Skeletal muscle cell (primary cell): ENCODE measurements around the gene RIT2.

Experiments used
- DNase-seq: peaks from one replicate; pipeline ENCODE4 v3.0.0-alpha.2; 2010; ENCODE audit warnings: low read depth
- H3K4me3 ChIP-seq: 2 replicates; pipeline ENCODE4 v1.5.1; 2011; ENCODE audit warnings: low read depth, mild to moderate bottlenecking, control low read depth, low read length, moderate library complexity

Gene RIT2

DNA sequence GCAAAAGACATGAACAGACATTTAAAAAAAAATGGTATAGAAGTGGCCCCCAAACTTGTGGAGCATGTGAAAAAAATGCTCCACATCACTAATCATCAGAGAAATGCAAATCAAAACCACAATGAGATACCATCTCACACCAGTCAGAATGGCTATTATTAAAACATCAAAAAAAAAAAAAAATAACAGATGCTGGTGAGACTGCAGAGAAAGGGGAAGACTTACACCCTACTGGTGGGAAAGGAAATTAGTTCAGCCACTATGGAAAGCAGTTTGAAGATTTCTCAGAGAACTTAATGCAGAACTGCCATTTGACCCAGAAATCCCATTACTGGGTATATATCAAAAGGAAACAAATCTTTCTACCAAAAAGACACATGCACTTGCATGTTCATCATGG, 164.8 kb downstream of the RIT2 start:
- no peak overlapping the region for H3K4me3 ChIP-seq
- no peak for DNase-seq

DNA sequence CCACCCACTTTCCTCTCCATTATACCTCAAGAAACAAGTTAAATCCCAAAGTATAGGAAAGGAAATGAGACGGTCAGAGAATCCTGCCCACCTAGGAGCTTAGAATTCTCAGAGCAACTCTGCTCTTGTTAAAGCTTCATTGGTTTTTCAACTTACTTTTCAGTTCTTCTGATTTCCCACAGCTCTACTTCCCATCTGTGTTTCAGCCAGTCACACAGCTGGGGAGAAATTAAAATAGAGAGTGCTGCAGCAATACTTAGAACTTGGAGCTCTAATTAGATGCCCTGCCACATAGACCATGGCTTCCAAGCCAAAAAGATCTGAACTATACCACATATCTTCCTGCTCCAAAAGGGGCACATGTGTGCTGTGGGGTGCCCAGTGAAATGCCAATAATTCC, 166.7 kb downstream of the RIT2 start:
- DNase-seq, result no peak
- no peak overlapping the region for H3K4me3 ChIP-seq

DNA sequence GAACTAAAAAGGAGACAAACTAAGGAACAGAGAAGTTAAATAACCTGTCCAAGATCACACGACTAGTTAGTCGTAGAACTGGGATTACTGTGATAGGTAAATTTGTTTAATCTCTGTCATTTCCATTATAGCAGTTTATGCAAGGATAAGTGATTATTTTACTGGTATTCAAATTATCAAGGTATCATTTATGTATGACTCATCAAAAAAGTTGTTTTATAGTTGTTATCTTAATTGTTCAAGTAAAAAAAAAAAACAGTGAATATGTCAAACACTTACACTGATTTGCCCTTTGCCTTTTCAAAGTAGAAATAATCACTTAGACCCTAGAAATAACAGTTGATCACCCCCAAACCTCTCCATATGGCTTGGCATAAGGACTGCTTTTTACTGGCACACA, 173.6 kb downstream of the RIT2 start:
- no peak overlapping the region for H3K4me3 ChIP-seq

DNA sequence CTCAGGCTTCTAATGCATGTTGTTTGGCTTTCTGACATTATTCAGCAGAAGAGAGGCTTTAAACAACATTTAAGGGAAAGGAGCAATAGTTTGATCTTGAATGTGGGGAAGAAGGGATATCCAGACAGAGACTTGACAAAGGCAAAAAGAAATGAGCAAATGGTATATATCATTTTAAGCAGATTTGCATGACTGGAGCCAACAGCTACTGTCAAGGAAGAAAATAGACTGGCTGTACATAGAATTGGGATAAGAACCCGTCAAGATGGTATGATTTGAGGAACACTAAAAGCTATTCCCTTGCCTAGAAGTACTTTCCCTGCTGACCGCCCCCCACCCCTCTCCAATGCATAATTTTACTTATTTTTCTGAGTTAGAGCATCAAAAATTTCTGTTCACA, 174.5 kb downstream of the RIT2 start:
- H3K4me3 ChIP-seq, result no peak overlapping the region
- no peak for DNase-seq

More for the DNA sequence above, 173.6 kb downstream of the RIT2 start:
- no peak for DNase-seq

DNA sequence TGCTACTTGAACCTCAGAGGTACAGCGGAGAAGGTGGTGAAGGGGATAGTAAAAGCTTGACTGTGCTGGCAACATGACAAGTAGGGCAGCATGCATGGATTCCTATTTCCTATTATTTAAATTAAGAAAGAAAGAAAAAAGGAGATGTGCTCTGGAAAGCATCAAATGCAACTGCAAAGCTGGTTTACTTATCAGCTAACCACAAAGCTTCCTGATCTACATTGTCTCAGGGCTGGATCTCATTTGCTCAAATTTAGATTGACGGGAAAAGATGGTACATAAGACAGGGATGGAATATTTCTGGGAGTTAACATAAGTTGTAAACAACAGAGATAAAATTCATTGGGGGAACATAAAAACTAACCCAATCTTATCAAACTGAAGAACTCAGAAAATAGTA, 178.0 kb downstream of the RIT2 start:
- H3K4me3 ChIP-seq, result no peak overlapping the region
- DNase-seq, result no peak

DNA sequence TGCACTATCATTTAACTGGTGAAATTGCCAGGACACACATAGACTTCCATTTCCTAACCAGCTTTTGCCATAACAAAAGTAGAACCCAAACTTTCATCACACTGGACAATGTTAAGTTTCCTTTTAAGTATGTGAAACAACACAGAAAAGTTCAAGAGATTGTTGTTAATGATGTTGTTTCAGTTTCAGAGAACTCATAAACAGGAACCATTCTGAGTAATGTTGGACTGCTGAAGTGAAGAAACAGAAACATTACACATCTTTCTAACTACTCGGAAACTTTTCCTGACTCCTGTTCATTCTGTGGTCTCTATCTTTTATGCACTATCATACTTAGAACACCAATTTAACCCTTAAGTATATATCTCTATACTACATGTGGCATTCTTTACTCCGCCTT, 179.2 kb downstream of the RIT2 start:
- H3K4me3 ChIP-seq, result no peak overlapping the region
- no peak for DNase-seq

DNA sequence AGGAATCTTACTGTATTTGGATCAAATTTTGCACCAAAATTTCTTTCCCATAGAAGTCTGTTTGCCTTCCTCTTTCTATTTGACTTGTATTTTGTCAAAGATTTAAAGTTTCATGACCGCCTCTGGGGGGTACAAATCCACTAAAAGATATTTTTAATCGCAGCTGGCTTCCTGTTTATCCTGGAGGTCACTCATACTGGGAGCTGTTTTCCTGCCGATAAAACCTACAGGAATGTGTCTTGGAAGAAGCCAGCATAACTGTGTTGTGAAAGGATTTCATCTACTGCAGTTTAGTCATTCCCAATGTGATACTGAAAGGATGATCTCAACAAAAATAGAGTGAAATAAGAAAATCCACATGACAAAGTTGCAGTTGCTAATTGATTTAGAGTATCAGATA, 184.0 kb downstream of the RIT2 start:
- peak; percentile 79 for DNase-seq
- H3K4me3 ChIP-seq, result no peak overlapping the region

DNA sequence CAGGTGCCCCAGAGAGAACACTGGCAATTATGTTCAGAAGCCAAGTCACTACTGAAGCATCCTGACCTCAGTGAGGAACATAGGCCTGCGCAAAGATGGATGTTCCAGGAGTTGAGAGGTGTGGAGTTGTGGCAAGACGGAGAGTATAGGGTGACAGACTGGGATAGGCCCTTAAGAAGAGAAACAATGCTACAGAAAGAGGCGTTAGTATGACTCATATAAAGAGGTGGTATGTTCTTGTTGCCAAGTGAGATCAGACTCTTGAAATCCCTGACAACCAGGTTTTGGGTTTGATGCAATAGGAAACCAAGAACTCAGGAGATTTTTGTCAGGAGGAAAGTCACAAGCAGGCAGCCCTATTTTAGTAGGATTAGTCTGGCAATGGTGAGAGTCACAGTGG, 185.6 kb downstream of the RIT2 start:
- DNase-seq, result peak; percentile 56
- H3K4me3 ChIP-seq, result no peak overlapping the region

DNA sequence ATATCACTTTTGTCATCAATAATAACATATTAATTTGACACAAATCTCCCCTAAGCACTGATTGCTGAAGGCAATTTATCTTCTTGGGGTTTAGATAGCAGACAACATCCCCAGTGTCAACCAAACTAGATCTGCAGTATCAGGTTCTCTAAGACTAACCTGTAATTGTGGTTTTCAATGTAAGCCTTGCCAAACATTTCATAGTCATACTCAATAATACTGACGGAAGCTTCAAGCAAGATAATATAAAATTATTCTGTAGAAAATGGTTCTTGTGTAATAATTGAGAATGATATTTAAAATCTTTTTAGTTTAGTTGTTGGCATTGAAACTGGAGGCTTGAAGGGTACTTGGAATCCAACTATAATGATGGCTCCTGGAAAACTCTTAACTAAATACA, 186.3 kb downstream of the RIT2 start:
- no peak overlapping the region for H3K4me3 ChIP-seq
- DNase-seq, result no peak

DNA sequence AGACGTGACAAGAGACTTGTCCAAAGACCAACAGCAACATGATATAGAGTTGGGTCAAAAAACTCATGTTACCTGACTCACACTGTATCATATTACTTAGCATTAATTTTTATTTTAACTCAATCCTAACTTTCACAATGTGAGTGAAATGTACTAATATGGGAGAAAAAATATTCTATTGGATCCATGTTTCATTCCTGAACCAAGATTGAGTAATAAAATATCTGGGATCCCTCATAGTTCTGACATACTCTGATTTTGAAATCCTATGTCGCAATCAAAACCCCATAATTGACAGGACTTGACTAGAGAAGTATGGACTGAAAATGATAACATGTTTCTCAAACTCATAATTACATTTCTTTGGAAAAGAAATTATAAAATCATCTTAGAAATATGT, 190.4 kb downstream of the RIT2 start:
- H3K4me3 ChIP-seq, result no peak overlapping the region
- DNase-seq, result peak; percentile 44

DNA sequence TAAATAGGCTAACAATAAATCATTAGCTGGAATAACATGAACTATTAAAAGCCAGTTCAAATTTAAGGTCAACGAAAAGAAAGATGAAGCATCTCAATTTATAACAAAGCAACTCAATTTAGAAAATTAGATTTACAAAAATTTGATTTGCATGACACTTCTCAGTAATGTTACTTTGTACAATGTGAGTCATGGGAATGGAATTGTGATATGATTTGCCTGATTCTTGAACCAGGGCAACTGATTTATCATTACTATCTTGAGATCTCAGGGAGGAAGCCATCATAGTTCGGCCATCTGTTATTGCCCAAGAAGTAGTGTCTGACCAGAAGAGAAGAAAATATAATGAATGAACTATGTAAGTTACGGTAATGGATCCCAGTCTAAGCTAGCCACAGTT, 193.1 kb downstream of the RIT2 start:
- no peak overlapping the region for H3K4me3 ChIP-seq
- DNase-seq, result no peak

DNA sequence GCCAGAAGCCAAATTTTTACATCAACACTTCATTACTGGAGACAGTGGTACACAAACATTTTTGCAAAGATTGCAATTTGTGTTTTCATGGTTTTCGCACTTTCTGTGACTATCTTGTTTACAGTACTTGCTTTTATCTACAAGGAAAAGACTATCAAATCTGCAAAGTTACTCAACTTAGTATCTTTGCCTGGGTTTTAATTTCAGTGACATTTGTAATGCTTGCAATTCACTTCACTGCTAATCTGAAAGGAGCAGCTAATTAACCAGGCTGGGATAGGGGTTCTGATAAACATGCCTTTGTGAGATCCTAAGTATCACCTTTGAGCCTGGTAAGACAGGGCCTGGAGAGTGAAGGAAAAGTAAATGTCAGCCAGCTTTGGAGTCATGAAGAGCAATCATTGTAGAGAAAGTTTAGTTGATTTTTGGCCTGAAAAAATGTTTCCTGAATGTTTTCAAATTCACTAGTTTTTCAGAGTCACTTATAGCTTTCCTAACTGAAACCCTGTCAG, 194.2 kb downstream of the RIT2 start:
- H3K4me3 ChIP-seq, result no peak overlapping the region

DNA sequence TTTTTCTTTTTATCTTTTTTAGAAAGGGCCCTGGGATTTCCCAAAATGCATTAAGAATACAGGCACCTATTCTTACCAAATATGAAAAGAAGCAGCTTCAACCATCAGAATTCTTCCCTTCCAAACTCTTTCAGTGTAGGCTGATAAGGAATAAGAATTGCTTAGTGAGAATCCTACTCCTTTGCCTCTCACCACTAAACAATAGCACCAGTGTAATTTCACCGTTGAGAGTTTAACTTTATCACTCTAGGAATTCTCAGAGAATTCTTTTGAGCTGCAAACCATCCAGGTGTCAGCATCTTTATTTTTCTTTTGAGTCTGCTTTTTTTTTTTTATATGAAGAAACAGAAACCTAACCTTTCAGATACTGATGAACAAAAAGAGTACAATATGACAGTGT, 194.9 kb downstream of the RIT2 start:
- DNase-seq, result no peak
- H3K4me3 ChIP-seq, result no peak overlapping the region

More for the DNA sequence above, 194.2 kb downstream of the RIT2 start:
- DNase-seq, result no peak

DNA sequence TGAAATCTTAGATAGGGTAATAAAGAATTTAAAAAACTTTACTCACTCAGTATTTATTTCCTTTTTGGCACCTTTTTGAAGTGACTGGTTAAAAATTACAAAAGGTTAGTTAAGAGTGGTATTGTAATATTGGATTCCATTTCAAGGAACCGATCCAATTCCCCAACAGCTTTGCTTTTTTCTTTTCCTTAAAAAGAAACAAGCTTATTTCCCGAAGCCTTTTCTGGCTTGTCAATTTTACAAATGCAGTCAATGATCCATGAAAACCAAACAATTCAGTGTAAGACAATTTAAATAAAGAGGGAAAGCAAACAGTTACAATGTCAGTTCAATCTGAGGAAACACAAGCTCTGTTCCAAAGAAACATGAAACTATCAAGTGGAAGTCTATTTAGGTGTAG, 200.2 kb downstream of the RIT2 start:
- H3K4me3 ChIP-seq, result no peak overlapping the region
- DNase-seq, result no peak

DNA sequence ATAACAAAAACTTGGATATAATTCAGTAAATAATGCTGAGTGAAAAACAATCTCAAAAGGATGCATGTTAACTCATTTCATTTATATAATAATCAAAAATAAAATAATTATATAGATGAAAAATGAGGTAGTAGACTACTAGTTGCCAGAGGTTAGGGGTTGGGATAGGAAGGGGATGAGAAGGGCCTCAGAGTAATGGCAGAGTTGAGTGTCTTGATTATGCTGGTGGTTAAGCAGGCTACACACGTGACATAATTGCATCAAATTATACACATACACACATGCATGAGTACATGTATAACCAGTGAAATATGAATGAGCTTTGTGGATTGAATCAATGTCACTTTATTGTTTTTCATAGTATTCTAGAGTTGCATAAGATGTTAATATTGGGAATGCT, 201.0 kb downstream of the RIT2 start:
- H3K4me3 ChIP-seq, result no peak overlapping the region
- no peak for DNase-seq

DNA sequence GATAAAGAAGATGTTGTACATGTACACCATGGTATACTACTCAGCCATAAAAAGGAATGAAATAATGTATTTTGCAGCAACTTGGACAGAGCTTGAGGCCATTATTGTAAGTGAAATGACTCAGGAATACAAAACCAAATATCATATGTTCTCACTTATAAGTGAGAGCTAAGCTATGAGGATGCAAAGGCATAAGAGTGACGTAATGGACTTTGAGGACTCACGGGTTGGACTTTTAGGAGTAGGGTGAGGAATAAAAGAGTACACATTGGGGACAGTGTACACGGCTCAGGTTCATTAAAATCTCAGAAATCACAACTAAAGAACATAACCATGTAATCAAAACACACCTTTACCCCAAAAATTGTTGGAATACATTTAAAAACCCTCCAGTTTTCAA, 206.4 kb downstream of the RIT2 start:
- no peak overlapping the region for H3K4me3 ChIP-seq
- DNase-seq, result no peak

DNA sequence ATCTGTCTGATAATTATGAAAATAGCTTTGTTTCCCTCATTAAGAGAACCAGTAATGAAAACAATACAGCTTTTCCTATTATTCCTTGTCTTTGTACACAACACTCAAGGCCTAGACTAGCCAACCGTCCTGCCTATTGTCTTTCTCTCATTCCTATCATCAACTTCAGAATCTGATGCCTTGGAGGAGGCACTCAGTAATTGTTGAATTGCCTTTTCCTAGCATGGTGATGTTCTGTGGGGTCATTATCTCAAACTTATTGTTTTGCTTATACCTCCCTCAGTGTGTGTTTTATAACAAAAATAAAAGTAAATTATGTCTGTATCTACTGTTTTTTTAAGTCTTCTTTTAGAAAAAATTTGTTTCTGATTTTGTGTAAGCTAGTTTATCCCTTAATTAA, 208.7 kb downstream of the RIT2 start:
- DNase-seq, result no peak
- H3K4me3 ChIP-seq, result no peak overlapping the region

DNA sequence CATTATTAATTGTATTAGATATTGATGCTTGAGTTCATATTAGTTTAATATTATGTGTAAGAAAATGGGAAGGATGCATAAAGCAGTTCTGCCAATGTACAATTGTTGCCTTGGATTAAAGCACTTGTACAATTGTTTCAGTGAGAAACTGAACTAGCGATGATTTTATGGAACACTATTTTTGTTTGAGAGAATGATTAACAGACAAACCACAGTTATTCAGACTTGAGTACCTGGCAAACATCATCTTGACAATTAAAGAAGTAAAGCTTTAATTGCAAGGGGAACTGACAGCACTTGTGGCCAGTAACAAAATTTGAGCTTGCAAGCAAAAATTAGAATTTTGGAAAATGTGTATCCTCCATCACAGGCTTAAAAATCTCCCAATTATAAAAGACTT, 214.3 kb downstream of the RIT2 start:
- DNase-seq, result no peak

DNA sequence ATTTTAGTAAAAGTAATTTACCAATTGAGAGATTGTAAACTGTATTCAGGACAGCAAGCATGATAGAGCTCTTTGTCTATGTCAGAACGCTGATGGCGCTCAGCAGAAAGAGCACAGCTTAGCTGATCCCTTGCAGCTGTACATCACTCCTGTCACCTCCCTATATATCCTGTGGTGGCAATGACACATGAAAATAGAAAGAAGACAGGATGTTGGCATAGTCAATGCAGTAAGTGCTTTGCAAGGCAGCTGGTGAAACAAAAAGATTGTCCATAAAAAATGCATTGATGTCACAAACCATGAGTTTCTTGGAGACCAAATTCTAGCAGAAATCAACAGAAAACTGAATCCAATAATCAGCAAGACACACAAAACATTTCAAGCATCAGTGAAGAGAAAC, 221.5 kb downstream of the RIT2 start:
- no peak for DNase-seq
- no peak overlapping the region for H3K4me3 ChIP-seq

More for the DNA sequence above, 214.3 kb downstream of the RIT2 start:
- no peak overlapping the region for H3K4me3 ChIP-seq

DNA sequence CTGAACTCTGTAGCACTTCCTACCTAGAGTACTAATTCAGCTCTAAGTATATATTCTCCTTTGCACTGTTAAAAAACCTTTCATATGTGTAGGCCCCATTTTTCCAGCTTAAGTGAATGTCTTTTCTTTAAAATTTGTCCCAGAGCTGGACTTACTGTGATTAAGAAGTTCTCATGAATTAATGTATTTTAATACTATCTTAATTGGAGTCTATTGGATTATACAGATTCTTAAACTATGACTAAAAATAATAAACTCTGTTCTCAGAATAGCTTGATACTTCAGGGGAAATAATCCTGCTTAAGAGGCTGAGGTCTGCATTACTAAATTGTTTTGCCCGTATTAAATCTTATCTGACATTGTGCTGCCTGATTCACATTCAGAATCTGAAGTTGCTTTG, 223.3 kb downstream of the RIT2 start:
- H3K4me3 ChIP-seq, result no peak overlapping the region
- no peak for DNase-seq

DNA sequence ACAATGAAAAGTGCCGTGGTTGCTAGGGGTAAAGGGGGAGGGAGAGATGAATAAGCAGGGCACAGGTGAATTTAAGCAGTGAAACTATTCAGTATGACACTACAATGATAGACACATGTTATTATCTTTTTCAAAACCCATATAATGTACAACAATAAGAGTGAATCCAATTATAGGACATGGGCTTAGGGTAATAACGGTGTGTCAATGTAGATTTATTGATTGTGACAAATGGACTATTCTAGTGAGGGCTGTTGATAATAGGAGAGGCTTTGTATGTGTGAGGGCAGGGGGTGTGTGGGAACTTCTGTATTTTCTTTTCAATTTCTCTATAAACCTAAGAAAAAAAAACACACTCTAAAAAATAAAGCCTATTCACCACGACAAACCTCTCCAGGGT, 223.8 kb downstream of the RIT2 start:
- H3K4me3 ChIP-seq, result no peak overlapping the region
- no peak for DNase-seq

DNA sequence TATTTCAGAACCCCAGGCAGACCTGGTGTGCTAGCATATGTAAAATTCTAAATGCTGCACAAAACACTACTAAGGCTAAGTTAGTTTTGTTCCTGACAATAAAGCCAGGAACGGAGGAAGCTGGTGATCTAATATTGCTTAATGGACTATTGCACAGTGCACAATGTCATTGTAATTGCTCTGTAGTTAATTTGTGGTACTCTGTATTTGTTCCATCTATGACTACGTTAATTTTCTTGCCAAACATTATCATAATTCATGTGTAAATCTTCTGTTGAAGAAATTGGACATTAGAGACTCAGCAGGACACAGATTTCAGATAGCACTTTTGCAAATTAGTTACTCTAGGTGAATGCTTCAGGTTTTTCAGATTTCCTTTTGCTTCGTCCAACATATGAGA, 232.3 kb downstream of the RIT2 start:
- DNase-seq, result no peak
- H3K4me3 ChIP-seq, result no peak overlapping the region
